NAMALWA (cell line): ENCODE data around the gene IL1R2.
A peak's percentile ranks its signal among the peaks of the same experiment; 100 is the strongest.
"Not testable (repeated sequence)": the region's sequence is repeated elsewhere in the genome, so short reads cannot be mapped to it uniquely, and the experiment has no call there.

Experiments used
- DNase-seq: peaks from one replicate; pipeline ENCODE4 v3.0.0-alpha.2; 2015; ENCODE audit warnings: low spot score

The IL1R2 gene

GRCh38 chr2:102061962-102062795 is 70.4 kb downstream of the IL1R2 start:
- DNase-seq, result no peak

GRCh38 chr2:102062802-102063201 is 71.0 kb downstream of the IL1R2 start:
- no peak for DNase-seq

- no peak for DNase-seq
Measured at GRCh38 chr2:102063487-102063911, 71.7 kb downstream of the IL1R2 start.

GRCh38 chr2:102063941-102064678 is 72.3 kb downstream of the IL1R2 start:
- no peak for DNase-seq

GRCh38 chr2:102064679-102065674 is 73.2 kb downstream of the IL1R2 start:
- DNase-seq, result no peak

- DNase-seq, result no peak
Measured at GRCh38 chr2:102065675-102066252, 74.0 kb downstream of the IL1R2 start.

GRCh38 chr2:102066554-102066953 is 74.8 kb downstream of the IL1R2 start:
- DNase-seq, result no peak

GRCh38 chr2:102068126-102068525 is 76.4 kb downstream of the IL1R2 start:
- not testable (repeated sequence) for DNase-seq

GRCh38 chr2:102069311-102069974 is 77.7 kb downstream of the IL1R2 start:
- DNase-seq, result no peak

- DNase-seq, result no peak
Measured at GRCh38 chr2:102070058-102070642, 78.4 kb downstream of the IL1R2 start.

- no peak for DNase-seq
Measured at GRCh38 chr2:102072741-102073140, 81.0 kb downstream of the IL1R2 start.

- no peak for DNase-seq
Measured at GRCh38 chr2:102073168-102073724, 81.5 kb downstream of the IL1R2 start.

GRCh38 chr2:102074152-102074783 is 82.5 kb downstream of the IL1R2 start:
- peak; percentile 9 for DNase-seq

- DNase-seq, result no peak
Measured at GRCh38 chr2:102075479-102075878, 83.7 kb downstream of the IL1R2 start.

- no peak for DNase-seq
Measured at GRCh38 chr2:102076512-102076911, 84.8 kb downstream of the IL1R2 start.
